SU-DHL-6 (cell line): ENCODE measurements around the gene NELL1.

Source experiments
- EZH2phosphoT487 ChIP-seq: fragments of 200-600 bp; sonication (generic), shearing (Covaris generic); conservative IDR thresholded peaks from 2 replicates; pipeline ENCODE4 v1.6.1; 2018; ENCODE audit warnings: mild to moderate bottlenecking, antibody characterized with exemption, low read length, moderate library complexity, mixed read lengths
- TF ChIP-seq, protein P1 (sequence below): fragments of 200-600 bp; sonication (generic); IDR thresholded peaks from one replicate; pipeline ENCODE4 v1.5.1; 2017; ENCODE audit warnings: antibody characterized with exemption, mild to moderate bottlenecking, low read length, moderate library complexity; ENCODE audit not compliant: insufficient read depth, poor library complexity, severe bottlenecking

DNA sequence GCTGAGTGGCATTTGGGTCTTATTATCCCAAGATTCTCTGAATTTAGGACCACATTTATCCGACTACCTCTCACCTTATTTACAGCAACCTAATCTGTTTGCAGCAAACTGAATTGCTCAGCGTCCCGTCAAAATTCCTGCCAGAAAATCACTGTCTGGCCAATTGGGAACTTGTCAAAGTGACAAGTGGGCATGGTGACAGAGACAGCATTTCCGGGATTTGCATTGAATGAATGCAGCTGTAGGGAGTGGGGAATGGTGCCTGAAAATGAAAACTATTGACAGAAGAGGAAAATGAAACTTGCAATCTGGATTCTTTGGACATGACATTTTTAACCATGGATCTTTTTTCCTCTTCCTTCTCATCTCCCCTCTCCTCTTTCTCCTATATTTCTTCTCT lies 113.8 kb downstream of the NELL1 start:
- TF ChIP-seq, protein P1, sequence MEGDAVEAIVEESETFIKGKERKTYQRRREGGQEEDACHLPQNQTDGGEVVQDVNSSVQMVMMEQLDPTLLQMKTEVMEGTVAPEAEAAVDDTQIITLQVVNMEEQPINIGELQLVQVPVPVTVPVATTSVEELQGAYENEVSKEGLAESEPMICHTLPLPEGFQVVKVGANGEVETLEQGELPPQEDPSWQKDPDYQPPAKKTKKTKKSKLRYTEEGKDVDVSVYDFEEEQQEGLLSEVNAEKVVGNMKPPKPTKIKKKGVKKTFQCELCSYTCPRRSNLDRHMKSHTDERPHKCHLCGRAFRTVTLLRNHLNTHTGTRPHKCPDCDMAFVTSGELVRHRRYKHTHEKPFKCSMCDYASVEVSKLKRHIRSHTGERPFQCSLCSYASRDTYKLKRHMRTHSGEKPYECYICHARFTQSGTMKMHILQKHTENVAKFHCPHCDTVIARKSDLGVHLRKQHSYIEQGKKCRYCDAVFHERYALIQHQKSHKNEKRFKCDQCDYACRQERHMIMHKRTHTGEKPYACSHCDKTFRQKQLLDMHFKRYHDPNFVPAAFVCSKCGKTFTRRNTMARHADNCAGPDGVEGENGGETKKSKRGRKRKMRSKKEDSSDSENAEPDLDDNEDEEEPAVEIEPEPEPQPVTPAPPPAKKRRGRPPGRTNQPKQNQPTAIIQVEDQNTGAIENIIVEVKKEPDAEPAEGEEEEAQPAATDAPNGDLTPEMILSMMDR, result no peak
- no peak for TF ChIP-seq EZH2phosphoT487
